Colon (tissue), 2 donors: ENCODE data around the gene PCDH9.
"Not testable (repeated sequence)": the region's sequence is repeated elsewhere in the genome, so short reads cannot be mapped to it uniquely, and the experiment has no call there.

Experiments
- FAIRE-seq: peaks from 2 replicates; lab custom pipeline; 2012; peaks lifted over from hg19 to GRCh38; lab: Jason Lieb, UNC
- donor health status: control.
- donor health status: control.

PCDH9 gene

GRCh38 chr13:66338542-66338941, 891.6 kb downstream of the PCDH9 start:
- no peak for FAIRE-seq

GRCh38 chr13:66335626-66336025, 894.5 kb downstream of the PCDH9 start:
- no peak for FAIRE-seq

- FAIRE-seq: no peak
Measured at GRCh38 chr13:66329988-66330451, 900.1 kb downstream of the PCDH9 start.

- FAIRE-seq: no peak
Measured at GRCh38 chr13:66328476-66328875, 901.7 kb downstream of the PCDH9 start.

- FAIRE-seq: no peak
Measured at GRCh38 chr13:66323745-66324347, 906.3 kb downstream of the PCDH9 start.

GRCh38 chr13:66322936-66323335, 907.2 kb downstream of the PCDH9 start:
- no peak for FAIRE-seq

GRCh38 chr13:66322193-66322740, 907.9 kb downstream of the PCDH9 start:
- FAIRE-seq: no peak

GRCh38 chr13:66314911-66315310, 915.2 kb downstream of the PCDH9 start:
- no peak for FAIRE-seq

- no peak for FAIRE-seq
Measured at GRCh38 chr13:66313413-66313812, 916.7 kb downstream of the PCDH9 start.

- FAIRE-seq: peak; percentile 14
Measured at GRCh38 chr13:66312312-66313087, 917.6 kb downstream of the PCDH9 start.

GRCh38 chr13:66305961-66306617, 924.0 kb downstream of the PCDH9 start:
- no peak for FAIRE-seq

- FAIRE-seq: peak; percentile 33
Measured at GRCh38 chr13:66301482-66301881, 928.7 kb downstream of the PCDH9 start.

GRCh38 chr13:66301006-66301405, 929.1 kb downstream of the PCDH9 start:
- no peak for FAIRE-seq

GRCh38 chr13:66296875-66297274, 933.3 kb downstream of the PCDH9 start:
- no peak for FAIRE-seq

GRCh38 chr13:66296328-66296727, 933.8 kb downstream of the PCDH9 start:
- no peak for FAIRE-seq

GRCh38 chr13:66286806-66287205, 943.3 kb downstream of the PCDH9 start:
- not testable (repeated sequence) for FAIRE-seq

GRCh38 chr13:66275416-66275815, 954.7 kb downstream of the PCDH9 start:
- FAIRE-seq: no peak

- no peak for FAIRE-seq
Measured at GRCh38 chr13:66273011-66273410, 957.1 kb downstream of the PCDH9 start.

GRCh38 chr13:66266761-66267160, 963.4 kb downstream of the PCDH9 start:
- FAIRE-seq: no peak

GRCh38 chr13:66266348-66266747, 963.8 kb downstream of the PCDH9 start:
- no peak for FAIRE-seq

- FAIRE-seq: no peak
Measured at GRCh38 chr13:66265371-66265770, 964.8 kb downstream of the PCDH9 start.

- FAIRE-seq: no peak
Measured at GRCh38 chr13:66264971-66265370, 965.2 kb downstream of the PCDH9 start.

GRCh38 chr13:66262330-66262729, 967.8 kb downstream of the PCDH9 start:
- no peak for FAIRE-seq
